GM23248 (cell line): ENCODE data around the gene IMP3.

Experiments
- EZH2 ChIP-seq: fragments of 200-600 bp; sonication (generic); IDR thresholded peaks from 2 replicates; pipeline ENCODE4 v1.6.1; 2018; ENCODE audit warnings: antibody characterized with exemption, mild to moderate bottlenecking; ENCODE audit not compliant: insufficient read depth, poor library complexity, severe bottlenecking
- EZH2phosphoT487 ChIP-seq: fragments of 200-600 bp; sonication (generic); IDR thresholded peaks from 2 replicates; pipeline ENCODE4 v1.6.1; 2018; ENCODE audit warnings: antibody characterized with exemption, moderate library complexity, mild to moderate bottlenecking, low read depth; ENCODE audit not compliant: insufficient read depth

DNA sequence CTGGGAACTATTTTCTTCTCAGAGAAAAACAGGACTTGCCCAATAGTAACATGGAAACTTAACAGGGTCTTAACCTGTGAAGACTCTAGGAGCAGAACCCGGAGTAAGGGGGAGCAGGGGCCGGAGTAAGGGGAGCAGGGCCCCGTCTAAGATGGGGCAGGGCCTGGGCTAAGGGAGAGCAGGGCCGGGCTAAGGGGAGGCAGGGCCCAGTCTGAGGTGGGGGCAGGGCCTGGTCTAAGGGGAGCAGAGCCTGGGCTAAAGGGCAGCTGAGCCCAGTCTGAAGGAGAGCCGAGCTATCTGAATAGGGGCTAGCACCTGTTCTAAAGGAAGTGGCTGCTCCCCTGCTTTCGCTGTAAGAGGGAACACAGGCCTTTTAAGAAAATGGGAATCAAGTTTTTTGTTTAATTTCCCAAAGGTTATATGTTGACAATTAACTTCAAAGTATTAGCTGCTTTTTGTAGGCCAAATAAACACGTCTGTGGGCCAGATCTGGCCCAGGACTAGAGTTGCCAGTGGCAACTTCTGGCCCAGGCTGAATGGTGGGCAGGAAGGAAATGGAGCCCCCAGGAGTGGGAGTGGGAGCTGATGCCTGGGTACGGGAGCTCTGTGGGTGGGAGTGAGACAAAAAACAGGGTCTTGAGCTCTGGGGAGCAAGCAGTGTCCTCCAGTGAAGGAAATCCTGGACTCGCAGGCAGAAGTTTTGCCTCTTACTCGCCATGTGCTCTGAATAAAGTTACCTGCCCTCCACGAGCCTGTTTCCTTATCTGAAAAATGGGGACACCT is 40.2 kb upstream of the IMP3 start:
- no peak for TF ChIP-seq EZH2
- TF ChIP-seq EZH2phosphoT487: no peak
